Posterior cingulate gyrus (tissue), 11 donors: ENCODE data around the gene FUT6.
"Not testable (repeated sequence)": the region's sequence is repeated elsewhere in the genome, so short reads cannot be mapped to it uniquely, and the experiment has no call there.

Source experiments
- DNase-seq, 10 donors: peaks; one replicate each; pipeline versions ENCODE4 v3.0.0 to v3.0.0-alpha.2; 2020 to 2021; ENCODE audit warnings: mixed read lengths in 3 of 10
- intact Hi-C: fragments of 100-400 bp; cut with DNase I; formaldehyde crosslinking; loops from one replicate; pipeline ENCODE4 v1.15.1; 2023

The FUT6 gene

DNA sequence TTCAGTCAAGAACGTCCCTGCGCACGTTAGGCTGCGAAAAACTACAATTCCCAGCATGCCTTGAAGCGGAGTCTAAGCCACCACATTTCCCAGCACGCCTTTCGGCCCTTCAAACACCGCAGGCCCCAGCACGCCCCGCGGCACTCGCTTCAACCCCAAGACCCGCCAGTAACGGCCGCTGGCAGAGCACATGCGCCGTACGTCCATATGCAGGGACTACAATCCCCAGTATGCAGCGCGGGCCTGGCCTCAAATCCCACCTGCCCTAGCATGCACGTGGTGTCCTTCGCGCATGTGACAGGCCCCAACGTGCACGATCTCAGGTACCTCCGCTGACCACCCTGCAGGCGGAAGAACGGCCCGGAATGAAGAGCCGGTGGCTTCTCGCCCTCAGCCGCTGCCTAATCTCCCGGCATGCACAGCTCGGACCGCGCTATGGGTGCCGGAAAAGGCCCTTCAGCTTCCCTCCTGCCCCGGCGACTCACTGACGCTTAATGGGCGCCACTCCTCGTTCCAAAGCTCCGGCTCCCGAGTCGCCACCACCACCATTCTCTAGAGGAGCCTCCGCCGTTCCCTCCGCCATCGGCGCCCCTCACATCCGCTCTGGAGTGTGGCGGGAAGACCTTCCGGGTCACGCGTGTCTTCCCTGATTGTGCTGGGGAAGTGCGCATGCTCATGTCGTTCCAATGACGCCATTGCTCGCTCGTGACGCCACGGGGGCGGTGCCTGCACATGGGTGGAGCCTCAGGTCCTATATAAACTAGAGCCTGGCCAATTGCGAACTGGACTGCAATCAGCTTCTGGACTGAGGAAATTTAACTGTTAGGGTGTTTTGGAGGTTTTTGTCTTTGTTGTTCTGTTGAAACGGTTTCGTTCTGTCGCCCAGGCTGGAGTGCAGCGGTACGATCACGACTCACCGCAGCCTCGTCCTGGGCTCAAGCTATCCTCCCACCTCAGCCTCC is 48.7 kb downstream of the FUT6 start, which contains the start of gene DUS3L:
DUS3L (minus strand) TSS at position 605 of the 962 bp plus-strand sequence; CDS start at position 583, 22 bp downstream.
- DNase-seq, result peak; percentile 93 to 99 (median 96)
- intact Hi-C loops, result loop anchor here (2.0 to 5.0 kb wide), 3 partner anchors 69 to 111 kb away; partner anchors contain the start of genes CATSPERD, HSD11B1L, LONP1 and MICOS13

DNA sequence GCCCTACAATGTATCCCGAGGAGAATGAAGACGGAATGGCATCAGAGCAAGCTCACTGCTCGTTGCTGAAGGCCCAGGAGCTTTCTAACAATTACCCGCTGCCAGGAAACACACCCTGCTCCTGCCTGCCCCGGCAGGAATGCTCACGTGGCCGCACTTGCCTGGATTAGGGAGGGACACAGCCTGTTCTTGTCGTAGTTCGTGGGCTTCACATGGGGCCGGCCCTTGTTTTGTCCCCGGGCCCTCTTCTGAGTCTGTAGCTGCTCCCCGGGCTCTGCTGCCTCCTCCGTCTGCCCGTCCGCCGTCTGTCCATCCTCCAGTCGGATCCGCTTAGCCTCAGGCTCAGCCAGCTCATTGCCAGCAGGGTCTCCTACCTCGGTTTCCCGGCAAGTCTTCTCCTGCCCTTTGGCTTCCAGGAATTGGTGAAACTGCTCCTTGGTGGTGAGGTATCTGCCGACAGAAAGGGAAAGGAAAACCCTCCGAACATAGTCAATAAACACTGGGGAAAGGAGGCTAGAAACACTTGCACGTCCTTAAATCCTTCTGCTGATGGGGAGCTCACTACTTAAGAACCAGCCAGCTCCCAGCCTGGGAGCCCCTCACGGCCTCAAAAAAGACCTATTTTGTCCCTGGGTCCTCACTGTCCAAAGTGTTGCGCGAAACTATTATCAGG is 49.5 kb downstream of the FUT6 start:
- intact Hi-C loops, result loop anchor here (2.0 to 5.0 kb wide), 3 partner anchors 68 to 112 kb away; partner anchors contain the start of genes CATSPERD, HSD11B1L, LONP1 and MICOS13

DNA sequence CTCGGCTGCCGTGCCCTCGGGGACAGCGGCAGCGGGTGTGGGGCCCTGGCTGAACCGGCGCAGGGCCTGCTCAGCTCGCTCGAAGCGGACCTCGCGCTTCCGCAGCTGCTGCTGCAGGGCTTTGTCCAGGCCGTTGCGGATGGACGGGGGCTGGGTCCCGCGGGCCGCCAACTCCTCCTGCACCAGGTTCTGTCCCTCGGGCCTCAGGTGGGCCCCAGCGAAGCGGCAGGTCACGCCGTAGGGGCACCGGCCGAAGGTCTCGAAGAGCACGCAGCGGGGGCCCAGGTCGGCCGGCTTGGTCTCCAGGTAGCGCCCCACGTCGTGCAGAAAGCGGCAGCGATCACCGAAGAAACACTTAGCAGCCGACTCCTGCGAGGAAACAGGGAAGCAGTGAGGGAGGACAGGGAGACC is 50.1 kb downstream of the FUT6 start:
- DNase-seq, result no peak
- intact Hi-C loops, result no loop called here

More for the DNA sequence above, 49.5 kb downstream of the FUT6 start:
- DNase-seq, result no peak

DNA sequence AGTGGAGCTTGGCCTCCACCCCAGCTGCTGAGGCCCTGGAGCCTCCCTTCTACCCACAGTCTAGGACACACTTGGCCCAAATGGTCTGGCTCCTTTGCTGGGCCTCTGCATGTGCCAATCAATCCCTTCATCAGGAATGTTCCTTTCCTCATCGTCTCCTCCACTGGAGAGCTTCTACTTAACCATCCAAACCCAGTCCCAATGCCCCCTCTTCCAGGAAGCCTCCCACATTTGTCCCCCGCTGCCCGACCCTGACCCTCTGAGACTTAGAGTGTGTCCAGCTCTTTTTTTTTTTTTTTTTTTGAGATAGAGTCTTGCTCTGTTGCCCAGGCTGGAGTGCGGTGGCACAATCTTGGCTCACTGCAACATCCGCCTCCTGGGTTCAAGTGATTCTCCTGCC is 51.1 kb downstream of the FUT6 start:
- no peak for DNase-seq
- intact Hi-C loops, result no loop called here

DNA sequence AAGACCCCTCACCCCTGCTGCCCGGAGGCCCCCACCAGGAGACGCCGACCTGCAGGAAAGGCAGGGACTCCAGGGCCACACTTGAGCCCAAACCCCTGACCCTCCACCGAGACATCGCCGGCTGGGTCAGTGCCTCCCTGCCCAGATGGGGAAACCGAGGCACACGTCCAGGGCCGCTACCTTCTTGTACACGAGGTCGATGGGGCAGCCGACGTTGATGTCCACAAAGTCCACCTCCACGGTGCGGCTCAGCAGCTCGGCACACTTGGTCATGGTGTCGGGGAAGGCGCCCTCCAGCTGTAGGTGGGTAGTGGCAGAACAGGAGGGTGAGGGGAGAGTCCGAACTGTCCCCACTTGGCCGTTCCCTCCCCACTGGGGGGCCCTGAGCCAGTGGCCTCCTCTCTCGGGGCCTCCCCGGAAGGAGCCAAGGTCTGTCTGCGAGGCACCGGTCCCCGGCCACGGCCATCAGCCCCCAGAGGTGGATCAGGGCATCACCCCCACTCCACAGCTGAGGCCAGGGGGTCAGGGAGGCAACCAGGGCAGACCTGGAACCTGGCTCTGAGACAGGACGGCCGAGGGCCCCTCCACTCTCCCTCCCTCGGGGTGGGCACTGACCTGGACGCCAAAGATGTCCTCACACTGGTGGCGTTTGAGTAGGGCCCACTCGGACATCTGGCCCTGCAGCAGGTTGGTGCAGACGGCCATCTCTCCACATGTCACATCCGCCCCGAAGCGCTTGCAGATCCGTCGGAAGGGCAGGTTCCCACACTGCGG is 51.9 kb downstream of the FUT6 start:
- no peak for DNase-seq
- intact Hi-C loops, result no loop called here

DNA sequence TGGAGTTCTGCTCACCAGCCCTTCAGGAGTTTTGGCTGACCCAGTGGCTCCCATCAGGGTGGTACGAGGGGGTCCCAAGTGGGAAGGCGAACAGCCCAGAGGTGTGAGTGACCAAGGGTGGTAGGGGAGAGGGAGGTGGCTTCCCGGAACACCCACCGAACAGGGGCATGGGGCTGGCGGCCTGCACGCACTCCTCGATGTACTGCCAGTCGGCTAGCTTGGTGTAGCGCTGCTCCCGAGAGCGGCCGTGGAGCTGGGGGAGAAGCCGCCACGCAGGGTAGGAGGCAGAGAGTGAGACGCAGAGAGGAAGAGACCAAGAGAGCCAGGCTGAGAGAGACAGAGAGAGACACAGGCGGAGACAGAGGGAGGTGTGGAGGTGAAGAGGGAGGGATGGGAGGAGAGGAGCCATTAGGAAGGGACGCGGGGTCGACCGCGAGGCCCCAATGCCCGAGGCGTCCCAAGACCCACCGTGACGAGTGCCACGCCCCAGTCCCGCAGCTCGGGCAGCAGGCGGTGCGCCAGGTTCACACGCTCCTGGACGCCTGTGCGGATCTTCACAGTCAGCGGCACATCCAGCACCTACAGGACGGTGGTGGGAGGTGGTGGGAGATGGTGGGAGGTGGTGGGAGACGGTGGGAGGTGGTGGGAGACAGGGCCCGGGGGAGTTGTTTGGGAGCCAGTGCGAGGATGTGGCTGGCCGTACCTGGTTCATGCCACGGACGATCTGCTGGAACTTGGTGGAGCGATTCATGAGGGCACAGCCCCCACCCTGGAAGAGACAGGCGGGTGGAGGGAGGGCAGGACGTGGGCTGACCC is 52.7 kb downstream of the FUT6 start:
- DNase-seq, result no peak
- intact Hi-C loops, result no loop called here

DNA sequence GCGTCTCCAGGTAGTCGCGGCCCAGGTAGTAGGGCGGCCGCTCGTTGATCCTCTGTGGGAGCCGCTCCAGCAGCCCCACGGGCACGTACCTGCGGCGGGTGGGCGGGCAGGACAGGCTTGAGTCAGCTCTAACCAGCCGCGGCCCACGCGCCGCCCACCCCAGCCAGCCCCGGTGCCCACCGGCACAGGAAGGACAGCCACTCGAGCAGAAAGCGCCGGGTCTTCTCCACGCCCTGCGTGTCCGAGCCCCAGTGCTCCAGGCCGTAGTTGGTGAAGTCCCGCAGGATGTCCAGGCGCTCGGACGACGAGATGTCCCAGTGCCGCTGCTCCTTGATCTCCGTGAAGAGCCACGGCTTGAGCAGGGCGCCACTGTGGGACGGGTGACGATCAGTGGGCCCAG is 54.1 kb downstream of the FUT6 start:
- intact Hi-C loops, result no loop called here
- DNase-seq, result no peak

DNA sequence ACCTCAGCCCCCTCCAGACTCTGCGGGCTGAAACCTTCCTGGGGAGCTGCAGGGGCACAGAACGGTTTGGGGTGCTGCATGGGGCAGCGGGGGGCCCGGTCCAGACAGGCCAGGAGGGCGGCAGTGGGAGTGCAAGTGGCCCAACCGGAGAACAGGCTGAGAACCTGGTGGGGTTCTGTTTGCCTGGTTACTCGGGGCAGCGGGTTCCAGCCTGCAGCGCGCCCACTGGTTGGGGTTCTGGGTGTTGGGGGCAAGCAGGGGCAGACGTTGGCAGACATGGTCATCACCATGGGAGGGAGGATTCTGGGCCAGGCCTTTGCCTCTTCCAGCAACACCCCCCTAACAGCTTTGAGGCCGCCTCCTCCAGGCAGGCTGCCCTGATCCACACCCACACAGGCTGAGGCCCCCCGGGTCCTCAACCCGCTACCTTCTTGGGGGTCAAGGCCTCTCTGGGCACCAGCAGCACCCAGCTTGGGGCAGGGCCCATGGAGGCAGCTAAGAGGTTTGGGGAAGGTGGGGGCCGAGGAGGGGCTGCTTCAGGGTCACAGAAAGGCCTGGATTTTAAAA is 54.8 kb downstream of the FUT6 start, which contains the start of gene PRR22:
PRR22 (minus strand) TSS at position 166 of the 567 bp plus-strand sequence; CDS start at position 80, 86 bp downstream.
- intact Hi-C loops, result no loop called here
- no peak for DNase-seq

DNA sequence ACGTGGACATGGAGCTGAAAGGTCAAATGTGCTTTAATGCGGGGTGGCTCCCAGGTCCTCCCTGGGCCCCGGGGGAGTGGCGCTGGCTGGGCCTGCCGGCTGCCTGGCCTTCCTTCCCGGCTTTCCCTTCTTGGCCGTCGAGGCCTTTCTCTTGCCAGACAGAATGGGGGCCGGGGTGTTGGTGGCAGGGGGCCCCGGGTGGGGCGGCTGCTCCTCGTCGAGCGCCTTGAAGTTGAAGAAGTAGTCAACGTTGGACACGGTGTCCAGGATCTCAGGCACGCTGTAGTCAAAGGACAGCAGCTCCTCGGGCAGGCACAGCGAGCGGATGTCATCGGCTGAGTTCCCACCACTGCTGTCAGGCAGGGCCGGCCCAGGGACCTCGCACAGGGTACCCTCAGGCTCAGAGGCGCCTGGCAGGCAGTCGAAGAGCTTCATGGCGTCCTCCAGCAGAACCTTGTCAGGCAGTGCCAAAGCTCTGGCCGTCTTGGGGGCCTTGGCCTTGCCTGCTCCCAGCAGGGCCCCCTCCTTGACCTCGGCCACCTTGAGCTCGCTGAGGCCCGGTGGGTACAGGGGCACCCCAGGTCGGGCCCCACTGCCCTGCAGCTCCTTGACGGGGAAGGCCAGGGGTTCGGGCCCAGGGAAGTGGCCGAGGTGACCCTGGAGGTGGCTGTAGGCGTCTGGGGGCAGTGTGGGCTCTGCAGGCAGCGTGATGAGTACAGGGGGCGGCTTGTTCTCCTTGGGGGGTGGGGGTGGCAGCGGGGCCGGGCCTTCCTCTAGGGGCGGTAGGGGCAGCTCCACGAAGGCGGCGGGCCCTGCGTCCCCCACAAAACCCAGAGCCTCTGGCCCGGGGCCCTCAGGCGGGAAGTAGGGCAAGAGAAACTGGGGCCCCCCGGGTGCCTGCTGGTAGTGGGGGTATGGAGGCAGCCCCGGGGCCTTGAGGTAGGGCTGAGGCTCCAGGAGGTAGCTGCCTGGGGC is 56.3 kb downstream of the FUT6 start:
- no peak for DNase-seq

DNA sequence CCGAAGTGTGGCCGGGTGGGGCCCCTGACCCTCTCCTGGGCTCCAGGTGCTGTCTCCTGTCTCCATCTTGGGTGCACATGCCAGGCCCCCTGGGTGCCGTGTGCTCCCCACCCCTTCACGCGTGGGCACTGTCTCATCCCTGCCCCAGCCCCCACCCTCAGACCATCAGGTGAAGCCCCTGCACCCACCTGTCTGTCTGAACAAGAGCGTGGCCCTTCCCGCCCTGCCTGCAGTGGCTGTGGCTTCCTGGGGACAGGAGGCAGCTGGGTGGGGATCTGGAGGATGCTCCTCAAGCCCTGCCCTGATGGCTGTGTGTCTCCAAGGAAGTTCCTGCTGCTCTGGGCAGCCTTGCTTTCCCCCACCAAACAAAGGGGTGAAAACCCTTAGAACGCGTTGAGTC is 57.2 kb downstream of the FUT6 start:
- intact Hi-C loops, result no loop called here
- DNase-seq, result no peak

More for the DNA sequence above, 56.3 kb downstream of the FUT6 start:
- intact Hi-C loops, result no loop called here

DNA sequence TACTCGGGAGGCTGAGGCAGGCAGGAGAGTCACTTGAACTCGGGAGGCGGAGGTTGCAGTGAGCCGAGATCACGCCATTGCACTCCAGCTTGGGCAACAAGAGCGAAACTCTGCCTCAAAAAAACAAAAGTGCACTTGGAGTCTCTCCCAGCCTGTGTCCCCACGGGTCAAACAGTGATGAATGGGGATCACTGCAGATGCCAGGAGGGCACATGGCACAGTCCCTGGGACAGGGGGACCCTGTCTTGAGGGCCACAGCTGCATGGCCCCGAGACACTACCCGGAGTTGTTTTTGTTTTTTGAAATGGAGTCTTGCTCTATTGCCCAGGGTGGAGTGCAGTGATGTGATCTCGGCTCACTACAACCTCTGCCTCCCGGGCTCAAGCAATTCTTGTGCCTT is 58.6 kb downstream of the FUT6 start:
- intact Hi-C loops, result not testable (repeated sequence)

More for the DNA sequence above, 58.6 kb downstream of the FUT6 start:
- not testable (repeated sequence) for DNase-seq
